HG03565 (cell line): ENCODE measurements around the gene EGR2.
A peak's percentile ranks its signal among the peaks of the same experiment; 100 is the strongest.

ENCODE experiments used
- ATAC-seq: cut with Tn5 transposase; IDR thresholded peaks from one replicate; pipeline ENCODE4 v1.9.1; 2021; ENCODE audit warnings: mild to moderate bottlenecking, moderate library complexity; ENCODE audit not compliant: unreplicated experiment

The EGR2 gene

GRCh38 chr10:62816331-62817120, at the start of gene EGR2:
Gene EGR2 (minus strand): TSS chr10:62816366. CDS start chr10:62816029, 337 bp downstream.
- peak; percentile 65 for ATAC-seq

- no peak for ATAC-seq
These were observed 46.3 kb upstream of the EGR2 start for GRCh38 chr10:62862447-62862846.

- no peak for ATAC-seq
These were observed 45.3 kb upstream of the EGR2 start for GRCh38 chr10:62861507-62861906.

- no peak for ATAC-seq
These were observed 44.8 kb upstream of the EGR2 start for GRCh38 chr10:62860946-62861345.

GRCh38 chr10:62858364-62858763, 42.2 kb upstream of the EGR2 start:
- ATAC-seq, result no peak

GRCh38 chr10:62856021-62856420, 39.9 kb upstream of the EGR2 start:
- ATAC-seq, result no peak

GRCh38 chr10:62853710-62854109, 37.5 kb upstream of the EGR2 start:
- ATAC-seq, result no peak

- peak; percentile 44 for ATAC-seq
These were observed 37.0 kb upstream of the EGR2 start for GRCh38 chr10:62852961-62853702.

- no peak for ATAC-seq
These were observed 35.3 kb upstream of the EGR2 start for GRCh38 chr10:62851442-62851841.

- no peak for ATAC-seq
These were observed 34.5 kb upstream of the EGR2 start for GRCh38 chr10:62850646-62851045.

GRCh38 chr10:62847433-62847832, 31.3 kb upstream of the EGR2 start:
- no peak for ATAC-seq

- no peak for ATAC-seq
These were observed 28.3 kb upstream of the EGR2 start for GRCh38 chr10:62844280-62845011.

- ATAC-seq, result no peak
These were observed 27.4 kb upstream of the EGR2 start for GRCh38 chr10:62843600-62843999.

GRCh38 chr10:62842983-62843382, 26.8 kb upstream of the EGR2 start:
- ATAC-seq, result peak; percentile 76

GRCh38 chr10:62839590-62839989, 23.4 kb upstream of the EGR2 start:
- no peak for ATAC-seq

- ATAC-seq, result no peak
These were observed 15.2 kb upstream of the EGR2 start for GRCh38 chr10:62831346-62831745.

GRCh38 chr10:62830679-62831078, 14.5 kb upstream of the EGR2 start:
- no peak for ATAC-seq

GRCh38 chr10:62829622-62830021, 13.5 kb upstream of the EGR2 start:
- no peak for ATAC-seq

- ATAC-seq, result no peak
These were observed 10.1 kb upstream of the EGR2 start for GRCh38 chr10:62826273-62826672.

GRCh38 chr10:62820586-62820985, 4.4 kb upstream of the EGR2 start:
- no peak for ATAC-seq

GRCh38 chr10:62819141-62819920, 3.2 kb upstream of the EGR2 start:
- no peak for ATAC-seq
